Globus pallidus (tissue), 1 donor: ENCODE measurements around the gene PRKAG1.

ENCODE experiments used
- DNase-seq: peaks from one replicate; pipeline ENCODE4 v3.0.0-alpha.2; 2015; ENCODE audit warnings: low spot score

The PRKAG1 gene

DNA sequence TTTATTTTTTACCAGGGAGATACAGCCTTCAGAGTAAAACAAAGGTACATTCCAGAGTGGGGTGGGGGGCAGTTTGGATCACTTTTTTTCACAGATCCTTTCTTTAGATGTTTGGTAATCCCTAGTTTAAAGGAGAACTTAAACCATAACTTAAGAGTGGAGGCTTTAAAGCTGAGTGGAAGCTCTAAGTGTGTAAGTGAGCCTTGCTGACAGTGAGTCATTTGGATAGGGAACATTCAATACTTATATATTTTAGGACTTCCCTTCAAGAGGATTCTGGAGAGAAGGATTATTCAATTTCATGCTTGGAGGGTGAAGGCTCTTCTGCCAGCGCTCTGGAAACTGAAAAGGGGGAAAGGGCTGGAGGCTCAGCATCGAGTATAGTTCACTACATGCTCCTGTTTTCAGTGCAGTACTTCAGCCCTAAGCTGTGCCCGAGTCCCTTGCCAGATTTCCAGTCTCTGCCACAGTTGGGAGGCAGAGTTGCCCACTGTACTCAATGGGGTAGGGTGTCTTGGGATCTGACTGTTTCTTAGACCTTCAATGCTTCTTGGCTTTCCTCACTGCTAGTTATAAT, 8.4 kb downstream of the PRKAG1 start:
- DNase-seq, result no peak

GRCh38 chr12:49008943-49009342, 9.6 kb downstream of the PRKAG1 start:
- no peak for DNase-seq

- DNase-seq, result no peak
These were observed 18.2 kb downstream of the PRKAG1 start for GRCh38 chr12:49000346-49000745.

DNA sequence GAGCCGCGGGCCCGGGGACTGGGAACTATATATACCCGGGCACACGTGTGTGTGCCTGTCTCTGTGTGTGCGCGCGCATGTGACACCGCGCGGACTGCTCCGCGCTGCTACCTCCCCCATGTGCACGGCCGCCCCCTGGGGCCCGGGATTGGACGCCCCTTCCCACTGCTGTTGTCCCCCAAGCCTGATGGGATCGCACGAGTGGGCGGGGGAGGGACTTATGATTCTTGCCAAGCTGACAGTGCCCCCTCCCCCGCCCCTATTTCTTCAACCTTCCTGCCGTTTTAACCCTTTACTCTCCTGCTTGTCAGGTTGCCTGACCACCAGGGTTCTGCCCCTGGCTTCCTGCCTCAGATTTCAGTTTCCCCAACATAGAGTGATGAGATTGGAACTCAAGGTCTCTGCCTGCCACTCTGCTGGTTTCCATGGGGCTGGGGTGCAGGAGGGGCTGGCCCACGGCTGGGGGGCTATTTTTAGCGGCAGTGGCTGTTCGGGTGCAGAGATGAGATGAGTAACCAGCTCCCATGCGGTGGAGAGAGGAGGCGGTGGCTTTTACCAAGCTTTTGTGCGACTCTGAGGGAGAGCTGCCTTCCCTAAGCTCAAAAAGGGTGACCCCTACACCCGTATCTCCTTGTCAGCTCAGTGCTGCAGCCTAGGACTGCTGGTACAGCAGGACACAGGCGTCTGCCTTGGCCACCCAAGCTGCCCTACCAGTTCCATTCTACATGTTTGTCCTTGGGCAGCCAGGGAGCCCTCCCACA, 19.0 kb downstream of the PRKAG1 start, which contains the start of gene DDN:
Gene DDN, minus strand, starts transcription at position 5 of the 761 bp plus-strand sequence. CDS start 88 bp downstream, outside the sequence.
- DNase-seq, result no peak

DNA sequence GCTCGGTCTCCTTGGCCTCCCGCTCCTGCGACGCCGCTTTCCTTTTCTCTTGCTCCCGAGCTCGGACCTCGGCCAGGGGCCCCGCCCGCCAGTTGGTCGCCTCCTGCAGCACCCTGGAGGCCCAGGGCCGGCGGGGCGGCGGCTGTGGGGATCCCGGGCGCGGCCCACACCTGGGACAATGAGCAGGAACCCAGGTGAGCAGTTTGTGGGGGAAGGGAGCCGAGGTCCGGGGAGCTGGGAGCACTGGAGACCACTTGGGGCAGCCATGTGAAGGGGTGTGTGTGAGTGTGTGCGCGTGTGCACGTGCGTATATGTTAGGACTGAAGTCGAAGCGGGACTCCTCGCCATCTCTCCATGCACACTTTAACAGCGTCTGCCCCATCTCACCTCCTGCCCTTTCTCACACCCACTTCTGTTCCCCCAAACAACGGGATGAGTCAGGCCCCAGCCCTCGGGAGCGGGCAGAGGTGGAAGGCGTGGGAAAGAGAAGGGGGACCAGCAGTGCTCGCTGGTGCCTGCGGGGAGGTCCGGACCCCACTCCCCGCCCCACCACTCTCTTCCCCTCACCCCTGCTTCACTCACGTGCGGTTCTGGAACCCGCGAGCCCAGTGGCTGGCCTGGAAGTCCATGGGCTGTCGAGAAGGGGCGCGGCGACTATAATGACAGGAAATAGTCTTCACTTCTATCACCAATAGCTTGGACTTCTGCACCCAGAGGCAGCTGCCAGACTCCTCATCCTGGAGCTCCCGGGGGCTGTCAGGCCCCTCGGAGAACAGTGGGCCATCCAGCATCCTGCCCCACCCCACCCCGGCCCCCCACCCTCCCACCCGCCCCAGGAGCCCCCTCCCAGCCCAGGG, 19.9 kb downstream of the PRKAG1 start:
- DNase-seq, result no peak

GRCh38 chr12:48997719-48998496, 20.7 kb downstream of the PRKAG1 start:
- no peak for DNase-seq

DNA sequence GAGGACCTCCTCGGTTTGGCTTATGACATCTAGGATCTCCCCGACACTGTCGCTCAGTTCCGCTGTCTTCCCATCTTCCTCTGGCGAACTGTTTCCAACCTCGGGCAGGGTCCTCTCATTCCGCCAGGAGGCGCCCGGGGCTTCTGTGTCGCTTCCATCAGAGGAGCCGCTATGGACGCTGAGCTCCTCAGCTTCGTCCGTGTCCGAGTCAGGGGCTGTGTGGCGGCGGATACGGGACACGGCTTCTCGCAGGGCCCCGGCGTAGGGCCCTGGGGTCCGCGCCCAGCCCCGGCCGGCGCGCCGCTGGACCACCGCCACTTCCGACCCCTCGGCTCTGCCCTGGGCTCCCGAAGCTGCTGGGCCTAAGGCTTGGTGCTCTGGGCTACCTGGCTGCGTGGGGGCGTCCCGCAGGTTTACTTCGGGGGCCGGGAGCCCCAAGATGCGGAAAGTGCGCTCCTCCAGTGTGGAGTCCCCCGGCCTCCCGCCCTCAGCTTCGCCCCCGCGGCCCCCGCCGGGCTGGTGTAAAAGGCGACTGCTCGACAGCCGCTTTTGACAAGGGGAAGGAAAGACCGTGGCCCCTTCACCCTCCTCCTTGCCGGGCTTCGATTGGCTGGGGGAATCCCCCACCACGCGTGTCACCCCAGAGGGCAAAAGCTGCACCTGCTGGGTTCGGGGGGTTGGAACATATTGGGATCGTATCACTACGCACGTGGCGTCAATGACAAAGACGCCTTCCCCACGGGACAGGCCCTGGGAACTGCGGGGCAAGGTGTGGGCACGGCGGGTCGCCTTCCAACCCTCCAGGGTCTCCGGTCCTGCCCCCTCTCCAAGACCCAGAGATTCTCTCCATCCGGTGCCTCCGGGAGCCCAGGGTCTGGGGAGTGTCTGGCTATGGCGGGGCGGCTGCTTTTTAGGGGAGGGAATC, 21.5 kb downstream of the PRKAG1 start:
- DNase-seq, result peak; percentile 71

GRCh38 chr12:48995086-48995879, 23.3 kb downstream of the PRKAG1 start:
- DNase-seq, result peak; percentile 65

- no peak for DNase-seq
These were observed 24.1 kb downstream of the PRKAG1 start for GRCh38 chr12:48994224-48995085.

DNA sequence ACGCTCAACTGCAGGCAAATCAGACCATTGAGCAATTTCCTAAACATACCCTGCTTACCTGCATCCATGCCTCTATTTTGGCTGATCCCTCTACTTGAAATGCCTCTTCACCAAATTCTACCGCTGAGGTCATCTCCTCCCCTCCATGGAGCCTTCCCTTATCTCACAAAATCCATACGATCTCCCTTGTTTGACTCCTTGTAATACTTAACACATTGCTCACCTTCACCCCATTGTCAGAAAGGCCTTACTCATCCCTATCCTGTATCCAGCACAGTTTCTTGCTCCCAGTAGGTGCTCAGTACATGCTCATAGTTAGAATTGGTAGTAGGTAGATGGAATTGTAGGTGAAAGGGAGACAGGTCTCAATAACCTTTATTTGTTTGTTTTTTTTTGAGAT, 24.8 kb downstream of the PRKAG1 start:
- no peak for DNase-seq

DNA sequence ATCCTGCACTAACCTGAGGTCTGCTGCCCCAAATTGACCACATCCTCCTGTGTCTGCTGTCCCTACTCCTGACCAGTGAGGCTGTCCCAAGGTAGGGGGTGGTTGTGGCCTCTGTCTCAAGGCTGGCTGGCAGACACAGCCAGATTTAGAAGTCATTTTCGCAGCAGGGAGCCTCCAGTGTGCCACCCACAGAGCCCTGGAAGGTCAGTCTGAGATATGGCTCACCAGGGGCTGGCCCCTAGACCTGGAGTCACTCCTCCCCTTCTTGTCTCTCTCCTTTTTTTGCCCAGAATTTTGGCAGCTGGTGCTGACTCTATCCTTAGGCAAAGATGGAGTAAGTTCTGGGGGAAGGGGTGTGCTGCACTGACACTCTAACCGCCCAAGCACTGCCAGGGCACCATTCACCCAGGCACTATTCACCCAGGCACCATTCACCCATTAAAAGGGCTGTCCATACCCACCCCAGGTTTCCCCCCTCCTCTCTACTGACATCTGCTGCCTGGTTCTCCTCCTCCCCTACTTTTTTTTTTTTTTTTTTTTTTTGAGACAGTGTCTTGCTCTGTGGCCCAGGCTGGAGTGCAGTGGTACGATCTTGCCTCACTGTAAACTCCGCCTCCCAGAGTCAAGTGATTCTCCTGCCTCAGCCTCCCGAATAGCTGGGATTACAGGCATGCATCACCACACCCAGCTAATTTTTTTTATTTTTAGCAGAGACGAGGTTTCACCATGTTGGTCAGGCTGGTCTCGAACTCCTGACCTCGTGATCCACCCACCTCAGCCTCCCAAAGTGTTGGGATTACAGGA, 27.1 kb downstream of the PRKAG1 start:
- DNase-seq, result no peak

GRCh38 chr12:48990552-48990951, 28.0 kb downstream of the PRKAG1 start:
- no peak for DNase-seq

DNA sequence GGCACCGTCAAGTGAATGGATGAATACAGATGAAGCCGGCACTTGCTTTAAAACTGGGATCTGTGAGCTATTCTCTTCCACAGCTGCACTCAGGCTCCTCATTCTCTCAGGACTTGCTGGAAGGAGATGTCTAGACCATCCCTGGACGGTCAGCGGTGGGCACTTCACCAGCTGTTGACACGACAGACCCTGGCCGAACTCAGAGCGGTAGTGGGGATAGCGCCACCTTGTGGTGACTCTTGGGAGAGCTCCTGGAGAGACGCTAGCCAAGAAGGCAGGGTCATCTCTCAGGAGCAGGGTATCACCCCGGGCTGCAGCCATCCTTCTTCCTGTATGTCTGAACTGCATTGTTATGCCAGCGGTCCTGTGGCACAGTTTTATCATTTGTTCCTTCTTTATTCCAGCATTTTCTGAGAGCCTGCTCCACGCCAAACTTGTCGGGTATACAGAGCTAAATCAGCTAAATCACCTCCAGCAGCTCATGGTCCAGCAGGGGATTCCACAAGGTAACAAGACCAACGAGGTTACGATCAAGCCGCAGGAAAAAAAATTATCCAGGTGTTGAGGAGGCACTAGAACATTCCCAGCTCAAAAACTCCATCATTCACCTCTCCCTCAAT, 30.4 kb downstream of the PRKAG1 start:
- peak; percentile 25 for DNase-seq

DNA sequence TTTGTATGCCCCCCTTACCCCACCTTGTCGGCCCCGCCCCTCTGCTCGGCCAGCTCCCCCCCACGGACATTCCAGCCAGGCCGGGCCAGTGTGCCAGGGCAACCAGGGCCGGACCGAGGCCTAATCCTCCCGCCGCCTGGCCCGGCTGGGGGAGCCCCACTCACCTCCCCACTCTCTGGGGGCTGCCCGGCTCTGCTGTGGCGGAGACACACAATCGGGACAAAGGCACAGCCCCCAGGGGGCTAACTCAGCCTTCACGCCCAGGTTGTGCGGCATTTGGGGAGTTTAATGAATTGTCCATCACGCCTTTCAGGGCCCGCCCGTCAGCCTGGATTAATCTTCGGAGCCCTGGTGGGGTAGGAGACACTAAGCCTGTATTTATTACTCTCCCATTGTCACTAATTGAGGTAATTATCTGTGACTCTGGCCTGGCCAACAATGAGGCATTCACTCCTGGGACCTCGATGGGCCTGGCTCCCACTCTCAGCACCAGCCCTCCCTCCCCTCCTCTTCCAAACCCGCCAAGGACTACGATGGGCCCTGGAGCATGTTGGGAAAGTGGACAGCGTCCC, 31.8 kb downstream of the PRKAG1 start:
- DNase-seq, result no peak

DNA sequence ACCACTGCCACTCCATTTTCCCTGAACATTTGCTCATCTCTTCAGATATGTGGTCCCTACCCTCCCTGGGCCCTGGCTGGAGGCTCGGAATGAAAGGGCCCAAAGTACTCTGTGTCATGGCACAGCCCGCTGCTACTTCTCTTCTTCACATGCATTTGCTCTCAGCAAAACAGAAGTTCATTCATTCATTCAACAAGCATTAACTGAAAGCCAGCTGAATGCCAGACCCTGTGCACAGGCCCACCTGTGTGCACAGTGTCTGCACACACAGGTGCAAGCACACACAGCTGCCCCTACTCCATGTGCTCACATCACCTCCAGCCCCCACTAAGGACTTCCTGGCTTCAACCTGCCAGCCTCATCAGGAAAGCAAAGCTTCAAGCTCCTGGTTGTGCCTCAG, 32.7 kb downstream of the PRKAG1 start:
- DNase-seq, result no peak

- no peak for DNase-seq
These were observed 33.1 kb downstream of the PRKAG1 start for GRCh38 chr12:48985475-48985897.

- no peak for DNase-seq
These were observed 36.0 kb downstream of the PRKAG1 start for GRCh38 chr12:48982397-48983080.
